ENCODE data around the gene PIEZO1. TPM values are rescaled to one million over a fixed set of nuclear protein-coding genes. Genes with fewer than 3 reads are reported as not detected.

PIEZO1 gene
- total RNA-seq, 1 experiment from 2014 or later: 88.5 TPM

- no peaks in the 10 kb centered on the region for H3K27me3 ChIP-seq
- H3K9me3 ChIP-seq: no peaks in the 10 kb centered on the region
- DNase-seq: no peak
- no peak overlapping the region for H3K4me3 ChIP-seq
- H3K36me3 ChIP-seq: peaks cover 5% of the 10 kb centered on the region
Observed at GRCh38 chr16:88727871-88728270, 57.1 kb downstream of the PIEZO1 start.

GRCh38 chr16:88726981-88727380, 58.0 kb downstream of the PIEZO1 start:
- no peaks in the 10 kb centered on the region for H3K27me3 ChIP-seq
- H3K4me3 ChIP-seq: no peak overlapping the region
- H3K9me3 ChIP-seq: no peaks in the 10 kb centered on the region
- no peak for DNase-seq
- peaks cover 5% of the 10 kb centered on the region for H3K36me3 ChIP-seq

- Histone ChIP-seq H3K9me3 (no peaks in the 10 kb centered on the region), H3K36me3 (peaks cover 5% of the 10 kb centered on the region), H3K4me3 (no peak overlapping the region), H3K27me3 (no peaks in the 10 kb centered on the region)
- DNase-seq: no peak
Observed at GRCh38 chr16:88726408-88726749, 58.6 kb downstream of the PIEZO1 start.

GRCh38 chr16:88725609-88726407, 59.2 kb downstream of the PIEZO1 start:
- no peaks in the 10 kb centered on the region for H3K9me3 ChIP-seq
- no peaks in the 10 kb centered on the region for H3K27me3 ChIP-seq
- DNase-seq: no peak
- H3K4me3 ChIP-seq: no peak overlapping the region
- H3K36me3 ChIP-seq: peaks cover 3% of the 10 kb centered on the region; the same call in 1 of the 2 replicates

- Histone ChIP-seq H3K9me3 (no peaks in the 10 kb centered on the region), H3K36me3 (peaks cover 3% of the 10 kb centered on the region), H3K4me3 (no peak overlapping the region), H3K27me3 (no peaks in the 10 kb centered on the region)
- no peak for DNase-seq
Observed at GRCh38 chr16:88724855-88725555, 60.0 kb downstream of the PIEZO1 start.

- Histone ChIP-seq H3K36me3 (peaks cover 3% of the 10 kb centered on the region), H3K9me3 (no peaks in the 10 kb centered on the region), H3K4me3 (no peak overlapping the region), H3K27me3 (no peaks in the 10 kb centered on the region)
- no peak for DNase-seq
Observed at GRCh38 chr16:88723911-88724310, 61.1 kb downstream of the PIEZO1 start.

- DNase-seq: no peak
- H3K4me3 ChIP-seq: no peak overlapping the region
- H3K36me3 ChIP-seq: peaks cover 3% of the 10 kb centered on the region
- no peaks in the 10 kb centered on the region for H3K9me3 ChIP-seq
- no peaks in the 10 kb centered on the region for H3K27me3 ChIP-seq
Observed at GRCh38 chr16:88723507-88723887, 61.5 kb downstream of the PIEZO1 start.

- Histone ChIP-seq H3K4me3 (no peak overlapping the region), H3K27me3 (no peaks in the 10 kb centered on the region), H3K36me3 (peaks cover 3% of the 10 kb centered on the region), H3K9me3 (no peaks in the 10 kb centered on the region)
- DNase-seq: no peak
Observed at GRCh38 chr16:88722784-88723506, 62.1 kb downstream of the PIEZO1 start.

- no peak overlapping the region for H3K4me3 ChIP-seq
- H3K27me3 ChIP-seq: no peaks in the 10 kb centered on the region
- DNase-seq: no peak
- peaks cover 3% of the 10 kb centered on the region for H3K36me3 ChIP-seq
- H3K9me3 ChIP-seq: no peaks in the 10 kb centered on the region
Observed at GRCh38 chr16:88721815-88722755, 62.9 kb downstream of the PIEZO1 start.

GRCh38 chr16:88721236-88721635, 63.8 kb downstream of the PIEZO1 start:
- H3K36me3 ChIP-seq: no peaks in the 10 kb centered on the region; the same call in none of the 2 replicates
- H3K9me3 ChIP-seq: no peaks in the 10 kb centered on the region
- no peak overlapping the region for H3K4me3 ChIP-seq
- DNase-seq: no peak
- no peaks in the 10 kb centered on the region for H3K27me3 ChIP-seq

- no peak overlapping the region for H3K4me3 ChIP-seq
- H3K27me3 ChIP-seq: no peaks in the 10 kb centered on the region
- DNase-seq: no peak
- H3K9me3 ChIP-seq: no peaks in the 10 kb centered on the region
- H3K36me3 ChIP-seq: peaks cover 5% of the 10 kb centered on the region
Observed at GRCh38 chr16:88720396-88720970, 64.5 kb downstream of the PIEZO1 start.

GRCh38 chr16:88719933-88720296, 65.1 kb downstream of the PIEZO1 start:
- Histone ChIP-seq H3K36me3 (peaks cover 6% of the 10 kb centered on the region), H3K27me3 (no peaks in the 10 kb centered on the region), H3K9me3 (no peaks in the 10 kb centered on the region), H3K4me3 (no peak overlapping the region)
- DNase-seq: no peak

GRCh38 chr16:88719267-88719932, 65.6 kb downstream of the PIEZO1 start:
- H3K9me3 ChIP-seq: no peaks in the 10 kb centered on the region
- H3K36me3 ChIP-seq: peaks cover 11% of the 10 kb centered on the region
- H3K27me3 ChIP-seq: no peaks in the 10 kb centered on the region
- no peak for DNase-seq
- H3K4me3 ChIP-seq: no peak overlapping the region

- Histone ChIP-seq H3K27me3 (no peaks in the 10 kb centered on the region), H3K4me3 (no peak overlapping the region), H3K36me3 (peaks cover 11% of the 10 kb centered on the region), H3K9me3 (no peaks in the 10 kb centered on the region)
- DNase-seq: no peak
Observed at GRCh38 chr16:88718178-88718577, 66.8 kb downstream of the PIEZO1 start.

GRCh38 chr16:88716601-88717001, 68.4 kb downstream of the PIEZO1 start:
- no peaks in the 10 kb centered on the region for H3K9me3 ChIP-seq
- no peak for DNase-seq
- H3K27me3 ChIP-seq: no peaks in the 10 kb centered on the region
- peaks cover 11% of the 10 kb centered on the region for H3K36me3 ChIP-seq
- no peak overlapping the region for H3K4me3 ChIP-seq

- peaks cover 11% of the 10 kb centered on the region for H3K36me3 ChIP-seq
- H3K4me3 ChIP-seq: no peak overlapping the region
- no peaks in the 10 kb centered on the region for H3K9me3 ChIP-seq
- DNase-seq: no peak
- H3K27me3 ChIP-seq: no peaks in the 10 kb centered on the region
Observed at GRCh38 chr16:88716201-88716600, 68.8 kb downstream of the PIEZO1 start.

Data from MG63 (cell line).